Measurements from ENCODE around the gene GPRIN3. TPM values are rescaled to one million over a fixed set of nuclear protein-coding genes. Genes with fewer than 3 reads are reported as not detected.

GPRIN3 gene
- total RNA-seq, 1 experiment from 2014 or later = 0.12 TPM

- Histone ChIP-seq H3K36me3 (no peaks in the 10 kb centered on the region), H3K27me3 (peaks cover 13% of the 10 kb centered on the region), H3K27ac (no peak overlapping the region), H3K4me3 (no peak overlapping the region), H3K4me1 (no peaks in the 10 kb centered on the region), H3K9me3 (replicated peaks) (no peaks in the 10 kb centered on the region)
- no peak for DNase-seq
Measured at GRCh38 chr4:89303814-89304388, 3.7 kb downstream of the GPRIN3 start.

GRCh38 chr4:89303177-89303576 lies 4.4 kb downstream of the GPRIN3 start:
- DNase-seq = no peak
- H3K9me3 ChIP-seq (replicated peaks) = no peaks in the 10 kb centered on the region

GRCh38 chr4:89301902-89302301 lies 5.7 kb downstream of the GPRIN3 start:
- DNase-seq = no peak
- Histone ChIP-seq H3K27me3 (peaks cover 8% of the 10 kb centered on the region), H3K36me3 (no peaks in the 10 kb centered on the region), H3K4me1 (no peaks in the 10 kb centered on the region), H3K9me3 (replicated peaks) (no peaks in the 10 kb centered on the region), H3K4me3 (no peak overlapping the region), H3K27ac (no peak overlapping the region)

More at GRCh38 chr4:89303177-89303576, 4.4 kb downstream of the GPRIN3 start:
- Histone ChIP-seq H3K4me3 (no peak overlapping the region), H3K36me3 (no peaks in the 10 kb centered on the region), H3K4me1 (no peaks in the 10 kb centered on the region), H3K27ac (no peak overlapping the region), H3K27me3 (peaks cover 13% of the 10 kb centered on the region)

- Histone ChIP-seq H3K36me3 (no peaks in the 10 kb centered on the region), H3K27ac (no peak overlapping the region), H3K4me1 (no peaks in the 10 kb centered on the region), H3K27me3 (peaks cover 2% of the 10 kb centered on the region; the same call in 1 of the 2 replicates), H3K4me3 (no peak overlapping the region), H3K9me3 (replicated peaks) (no peaks in the 10 kb centered on the region)
- DNase-seq = no peak
Measured at GRCh38 chr4:89301003-89301402, 6.6 kb downstream of the GPRIN3 start.

GRCh38 chr4:89300499-89300898 lies 7.1 kb downstream of the GPRIN3 start:
- Histone ChIP-seq H3K36me3 (no peaks in the 10 kb centered on the region), H3K27me3 (no peaks in the 10 kb centered on the region; the same call in 1 of the 2 replicates), H3K4me3 (no peak overlapping the region), H3K4me1 (no peaks in the 10 kb centered on the region), H3K9me3 (replicated peaks) (no peaks in the 10 kb centered on the region), H3K27ac (no peak overlapping the region)
- DNase-seq = no peak

GRCh38 chr4:89300060-89300459 lies 7.5 kb downstream of the GPRIN3 start:
- no peak overlapping the region for H3K4me3 ChIP-seq
- no peaks in the 10 kb centered on the region for H3K36me3 ChIP-seq
- H3K27me3 ChIP-seq = no peaks in the 10 kb centered on the region
- H3K4me1 ChIP-seq = no peaks in the 10 kb centered on the region
- DNase-seq = no peak
- H3K27ac ChIP-seq = no peak overlapping the region
- H3K9me3 ChIP-seq (replicated peaks) = no peaks in the 10 kb centered on the region

- H3K27me3 ChIP-seq = no peaks in the 10 kb centered on the region
- H3K4me3 ChIP-seq = no peak overlapping the region
- H3K36me3 ChIP-seq = no peaks in the 10 kb centered on the region
- no peaks in the 10 kb centered on the region for H3K4me1 ChIP-seq
- H3K9me3 ChIP-seq (replicated peaks) = no peaks in the 10 kb centered on the region
- H3K27ac ChIP-seq = no peak overlapping the region
- no peak for DNase-seq
Measured at GRCh38 chr4:89299153-89299791, 8.3 kb downstream of the GPRIN3 start.

GRCh38 chr4:89298788-89299152 lies 8.8 kb downstream of the GPRIN3 start:
- Histone ChIP-seq H3K27me3 (no peaks in the 10 kb centered on the region), H3K9me3 (replicated peaks) (no peaks in the 10 kb centered on the region), H3K27ac (no peak overlapping the region), H3K4me3 (no peak overlapping the region), H3K4me1 (no peaks in the 10 kb centered on the region), H3K36me3 (no peaks in the 10 kb centered on the region)
- peak in 1 of 2 experiments; percentile 36 for DNase-seq

- no peak overlapping the region for H3K27ac ChIP-seq
- H3K36me3 ChIP-seq = no peaks in the 10 kb centered on the region
- DNase-seq = no peak
- no peaks in the 10 kb centered on the region for H3K4me1 ChIP-seq
- no peak overlapping the region for H3K4me3 ChIP-seq
- H3K27me3 ChIP-seq = no peaks in the 10 kb centered on the region
- H3K9me3 ChIP-seq (replicated peaks) = no peaks in the 10 kb centered on the region
Measured at GRCh38 chr4:89298155-89298554, 9.4 kb downstream of the GPRIN3 start.

GRCh38 chr4:89296896-89297295 lies 10.7 kb downstream of the GPRIN3 start:
- DNase-seq = no peak
- no peak overlapping the region for H3K4me3 ChIP-seq
- H3K27me3 ChIP-seq = no peaks in the 10 kb centered on the region
- H3K4me1 ChIP-seq = no peaks in the 10 kb centered on the region
- H3K36me3 ChIP-seq = no peaks in the 10 kb centered on the region
- H3K27ac ChIP-seq = no peak overlapping the region
- no peaks in the 10 kb centered on the region for H3K9me3 ChIP-seq (replicated peaks)

GRCh38 chr4:89296399-89296798 lies 11.2 kb downstream of the GPRIN3 start:
- H3K4me1 ChIP-seq = no peaks in the 10 kb centered on the region
- no peaks in the 10 kb centered on the region for H3K27me3 ChIP-seq
- DNase-seq = no peak
- H3K9me3 ChIP-seq (replicated peaks) = no peaks in the 10 kb centered on the region
- H3K4me3 ChIP-seq = no peak overlapping the region
- no peaks in the 10 kb centered on the region for H3K36me3 ChIP-seq
- no peak overlapping the region for H3K27ac ChIP-seq

- Histone ChIP-seq H3K27me3 (no peaks in the 10 kb centered on the region), H3K36me3 (no peaks in the 10 kb centered on the region), H3K4me3 (no peak overlapping the region), H3K4me1 (no peaks in the 10 kb centered on the region), H3K27ac (no peak overlapping the region), H3K9me3 (replicated peaks) (no peaks in the 10 kb centered on the region)
- DNase-seq = no peak
Measured at GRCh38 chr4:89295415-89295927, 12.1 kb downstream of the GPRIN3 start.

- H3K9me3 ChIP-seq (replicated peaks) = no peaks in the 10 kb centered on the region
- no peak overlapping the region for H3K27ac ChIP-seq
- H3K27me3 ChIP-seq = no peaks in the 10 kb centered on the region
- DNase-seq = no peak
- no peak overlapping the region for H3K4me3 ChIP-seq
- H3K4me1 ChIP-seq = no peaks in the 10 kb centered on the region
- H3K36me3 ChIP-seq = no peaks in the 10 kb centered on the region
Measured at GRCh38 chr4:89294573-89295269, 12.9 kb downstream of the GPRIN3 start.

- H3K4me3 ChIP-seq = no peak overlapping the region
- DNase-seq = no peak
- H3K27ac ChIP-seq = no peak overlapping the region
- H3K4me1 ChIP-seq = no peaks in the 10 kb centered on the region
- no peaks in the 10 kb centered on the region for H3K9me3 ChIP-seq (replicated peaks)
- H3K36me3 ChIP-seq = no peaks in the 10 kb centered on the region
- no peaks in the 10 kb centered on the region; the same call in 1 of the 2 replicates for H3K27me3 ChIP-seq
Measured at GRCh38 chr4:89293299-89293698, 14.3 kb downstream of the GPRIN3 start.

GRCh38 chr4:89290727-89291516 lies 16.7 kb downstream of the GPRIN3 start:
- H3K9me3 ChIP-seq (replicated peaks) = no peaks in the 10 kb centered on the region
- no peaks in the 10 kb centered on the region for H3K4me1 ChIP-seq
- H3K36me3 ChIP-seq = no peaks in the 10 kb centered on the region
- no peaks in the 10 kb centered on the region; the same call in 1 of the 2 replicates for H3K27me3 ChIP-seq
- no peak for DNase-seq
- no peak overlapping the region for H3K27ac ChIP-seq
- H3K4me3 ChIP-seq = no peak overlapping the region
